Activated T-helper 1 cell treated with anti-CD3 and anti-CD28 coated beads, Interleukin-12 subunit alpha, Interleukin-12 subunit beta, Interleukin-2, Interleukin-4 antibody, amounts not matched to agents 30 ng/mL and 10 ng/mL and 1 ng/mL, durations not matched to agents 14 hours and 24 hours and 36 hours (primary cell): ENCODE measurements around the gene ETFB. TPM values are rescaled to one million over a fixed set of nuclear protein-coding genes. Genes with fewer than 3 reads are reported as not detected.

ENCODE experiments used
- DNase-seq: peaks from one replicate; pipeline ENCODE4 v3.0.0; 2021; ENCODE audit warnings: low spot score
- H3K27ac Mint-ChIP-seq: one replicate; pipeline ENCODE4 v1.8.0; 2021; ENCODE audit warnings: mild to moderate bottlenecking, mixed read lengths
- H3K27me3 Mint-ChIP-seq: one replicate; pipeline ENCODE4 v1.8.0; 2022; ENCODE audit warnings: mild to moderate bottlenecking, moderate library complexity, mixed read lengths; ENCODE audit not compliant: insufficient read depth
- H3K36me3 Mint-ChIP-seq: one replicate; pipeline ENCODE4 v1.8.0; 2021; ENCODE audit warnings: low read depth, mixed read lengths
- H3K4me1 Mint-ChIP-seq: one replicate; pipeline ENCODE4 v1.8.0; 2021; ENCODE audit warnings: low read depth, mixed read lengths
- H3K4me3 Mint-ChIP-seq: one replicate; pipeline ENCODE4 v1.8.0; 2021; ENCODE audit warnings: mild to moderate bottlenecking, moderate library complexity, mixed read lengths
- H3K9me3 Mint-ChIP-seq: one replicate; pipeline ENCODE4 v1.8.0; 2021; ENCODE audit warnings: mixed read lengths
- intact Hi-C: fragments of 100-400 bp; cut with micrococcal nuclease; formaldehyde crosslinking; loops from one replicate; pipeline ENCODE4 v1.15.1; 2024
- total RNA-seq: library from RNA; stranded (reverse); gene quantifications from 2 replicates; pipeline ENCODE4 v1.2.3, GENCODE V29; 2022

ETFB gene
- total RNA-seq, 1 donor from 2014 or later = 180 TPM

- peak overlapping the region; percentile 9 for H3K4me3 Mint-ChIP-seq
- H3K27ac Mint-ChIP-seq = no peak overlapping the region
- H3K27me3 Mint-ChIP-seq = peaks cover 26% of the 10 kb centered on the region
These were observed 39.7 kb downstream of the ETFB start for GRCh38 chr19:51326216-51327065.

GRCh38 chr19:51325161-51325976 lies 40.8 kb downstream of the ETFB start:
- peaks cover 2% of the 10 kb centered on the region for H3K36me3 Mint-ChIP-seq
- H3K9me3 Mint-ChIP-seq = no peaks in the 10 kb centered on the region
- intact Hi-C loops = no loop called here
- H3K27ac Mint-ChIP-seq = peak overlapping the region; percentile 50
- H3K4me3 Mint-ChIP-seq = peak overlapping the region; percentile 23
- DNase-seq = no peak
- H3K27me3 Mint-ChIP-seq = peaks cover 26% of the 10 kb centered on the region
- H3K4me1 Mint-ChIP-seq = peaks cover 12% of the 10 kb centered on the region

More at GRCh38 chr19:51326216-51327065, 39.7 kb downstream of the ETFB start:
- H3K36me3 Mint-ChIP-seq = peaks cover 4% of the 10 kb centered on the region
- intact Hi-C loops = loop anchor here (1.0 to 2.0 kb wide), 4 partner anchors 13 to 168 kb away; no protein-coding TSS in a partner anchor
- no peak for DNase-seq
- no peaks in the 10 kb centered on the region for H3K9me3 Mint-ChIP-seq
- H3K4me1 Mint-ChIP-seq = peaks cover 12% of the 10 kb centered on the region

GRCh38 chr19:51324167-51324481 lies 42.1 kb downstream of the ETFB start:
- peaks cover 26% of the 10 kb centered on the region for H3K27me3 Mint-ChIP-seq
- peaks cover 2% of the 10 kb centered on the region for H3K36me3 Mint-ChIP-seq
- intact Hi-C loops = no loop called here
- H3K4me1 Mint-ChIP-seq = peaks cover 12% of the 10 kb centered on the region
- H3K27ac Mint-ChIP-seq = peak overlapping the region; percentile 9
- DNase-seq = no peak
- no peak overlapping the region for H3K4me3 Mint-ChIP-seq
- no peaks in the 10 kb centered on the region for H3K9me3 Mint-ChIP-seq

- Mint-ChIP-seq H3K27me3 (peaks cover 26% of the 10 kb centered on the region), H3K9me3 (no peaks in the 10 kb centered on the region), H3K36me3 (peaks cover 2% of the 10 kb centered on the region), H3K4me3 (no peak overlapping the region), H3K4me1 (peaks cover 12% of the 10 kb centered on the region), H3K27ac (no peak overlapping the region)
- DNase-seq = no peak
- intact Hi-C loops = no loop called here
These were observed 42.6 kb downstream of the ETFB start for GRCh38 chr19:51323481-51324166.

- Mint-ChIP-seq H3K4me3 (no peak overlapping the region), H3K36me3 (no peaks in the 10 kb centered on the region), H3K27me3 (peaks cover 23% of the 10 kb centered on the region), H3K9me3 (no peaks in the 10 kb centered on the region), H3K27ac (no peak overlapping the region), H3K4me1 (peaks cover 7% of the 10 kb centered on the region)
- intact Hi-C loops = no loop called here
- DNase-seq = no peak
These were observed 44.4 kb downstream of the ETFB start for GRCh38 chr19:51321799-51322198.

GRCh38 chr19:51320280-51320657 lies 45.9 kb downstream of the ETFB start:
- Mint-ChIP-seq H3K27ac (no peak overlapping the region), H3K27me3 (peaks cover 10% of the 10 kb centered on the region), H3K36me3 (no peaks in the 10 kb centered on the region), H3K4me3 (no peak overlapping the region), H3K4me1 (no peaks in the 10 kb centered on the region), H3K9me3 (no peaks in the 10 kb centered on the region)
- no peak for DNase-seq
- intact Hi-C loops = no loop called here

GRCh38 chr19:51319649-51320279 lies 46.4 kb downstream of the ETFB start:
- H3K36me3 Mint-ChIP-seq = no peaks in the 10 kb centered on the region
- no peak for DNase-seq
- no peaks in the 10 kb centered on the region for H3K9me3 Mint-ChIP-seq
- H3K27ac Mint-ChIP-seq = no peak overlapping the region
- no peak overlapping the region for H3K4me3 Mint-ChIP-seq
- no peaks in the 10 kb centered on the region for H3K4me1 Mint-ChIP-seq
- intact Hi-C loops = no loop called here
- H3K27me3 Mint-ChIP-seq = peaks cover 6% of the 10 kb centered on the region

GRCh38 chr19:51318687-51319648 lies 47.2 kb downstream of the ETFB start:
- no peak for DNase-seq
- no peaks in the 10 kb centered on the region for H3K36me3 Mint-ChIP-seq
- intact Hi-C loops = no loop called here
- no peaks in the 10 kb centered on the region for H3K9me3 Mint-ChIP-seq
- H3K4me1 Mint-ChIP-seq = no peaks in the 10 kb centered on the region
- peaks cover 9% of the 10 kb centered on the region for H3K27me3 Mint-ChIP-seq
- no peak overlapping the region for H3K27ac Mint-ChIP-seq
- H3K4me3 Mint-ChIP-seq = no peak overlapping the region

GRCh38 chr19:51317968-51318367 lies 48.2 kb downstream of the ETFB start:
- no peaks in the 10 kb centered on the region for H3K36me3 Mint-ChIP-seq
- peaks cover 18% of the 10 kb centered on the region for H3K27me3 Mint-ChIP-seq
- no peak overlapping the region for H3K27ac Mint-ChIP-seq
- intact Hi-C loops = no loop called here
- no peak for DNase-seq
- H3K4me3 Mint-ChIP-seq = no peak overlapping the region
- no peaks in the 10 kb centered on the region for H3K9me3 Mint-ChIP-seq
- no peaks in the 10 kb centered on the region for H3K4me1 Mint-ChIP-seq

- no peak for DNase-seq
- no peaks in the 10 kb centered on the region for H3K4me1 Mint-ChIP-seq
- H3K27me3 Mint-ChIP-seq = peaks cover 17% of the 10 kb centered on the region
- H3K27ac Mint-ChIP-seq = no peak overlapping the region
- H3K4me3 Mint-ChIP-seq = no peak overlapping the region
- H3K9me3 Mint-ChIP-seq = no peaks in the 10 kb centered on the region
- H3K36me3 Mint-ChIP-seq = no peaks in the 10 kb centered on the region
- intact Hi-C loops = no loop called here
These were observed 48.8 kb downstream of the ETFB start for GRCh38 chr19:51317376-51317775.

- no peaks in the 10 kb centered on the region for H3K9me3 Mint-ChIP-seq
- peaks cover 18% of the 10 kb centered on the region for H3K27me3 Mint-ChIP-seq
- intact Hi-C loops = no loop called here
- no peak overlapping the region for H3K4me3 Mint-ChIP-seq
- H3K4me1 Mint-ChIP-seq = no peaks in the 10 kb centered on the region
- no peak overlapping the region for H3K27ac Mint-ChIP-seq
- no peaks in the 10 kb centered on the region for H3K36me3 Mint-ChIP-seq
- no peak for DNase-seq
These were observed 49.5 kb downstream of the ETFB start for GRCh38 chr19:51316688-51317087.
